Astrocyte (in vitro differentiated cells and primary cell): ENCODE results near the gene NKX1-2. TPM values are rescaled to one million over a fixed set of nuclear protein-coding genes. Genes with fewer than 3 reads are reported as not detected.

Experiments
- DNase-seq: peaks from one replicate; pipeline ENCODE4 v3.0.0-alpha.2; 2010; ENCODE audit warnings: low read depth
- FAIRE-seq: peaks from 2 replicates; lab custom pipeline; 2011; peaks lifted over from hg19 to GRCh38; lab: Jason Lieb, UNC
- H2AFZ ChIP-seq: 2 replicates; pipeline ENCODE4 v1.6.0; 2012; ENCODE audit warnings: low read depth, low read length, inconsistent platforms
- H3K27ac ChIP-seq: 2 replicates; pipeline ENCODE4 v1.5.1; 2011; ENCODE audit warnings: low read depth, low read length, inconsistent platforms
- H3K27me3 ChIP-seq: 2 replicates; pipeline ENCODE4 v1.6.0; 2011; ENCODE audit warnings: low read length, inconsistent platforms; ENCODE audit not compliant: insufficient read depth
- H3K36me3 ChIP-seq: 2 replicates; pipeline ENCODE4 v1.5.1; 2011; ENCODE audit warnings: low read length, inconsistent platforms; ENCODE audit not compliant: insufficient read depth
- H3K4me1 ChIP-seq: 2 replicates; pipeline ENCODE4 v1.5.1; 2011; ENCODE audit warnings: low read length, inconsistent platforms; ENCODE audit not compliant: insufficient read depth
- H3K4me2 ChIP-seq: 2 replicates; pipeline ENCODE4 v1.6.0; 2012; ENCODE audit warnings: low read length, inconsistent platforms
- H3K4me3 ChIP-seq: 2 replicates; pipeline ENCODE4 v1.5.1; 2011; ENCODE audit warnings: low read depth, mild to moderate bottlenecking, low read length, inconsistent platforms; ENCODE audit not compliant: insufficient read depth
- H3K79me2 ChIP-seq: 2 replicates; pipeline ENCODE4 v1.6.0; 2012; ENCODE audit warnings: mild to moderate bottlenecking, low read length, inconsistent platforms; ENCODE audit not compliant: insufficient read depth
- H3K9ac ChIP-seq: 2 replicates; pipeline ENCODE4 v1.6.0; 2012; ENCODE audit warnings: mild to moderate bottlenecking, low read length, inconsistent platforms
- H3K9me3 ChIP-seq: 2 replicates; pipeline ENCODE4 v1.5.1; 2012; ENCODE audit warnings: low read depth, mild to moderate bottlenecking, low read length, inconsistent platforms; ENCODE audit not compliant: insufficient read depth
- H4K20me1 ChIP-seq: 2 replicates; pipeline ENCODE4 v1.6.0; 2012; ENCODE audit warnings: low read length, inconsistent platforms; ENCODE audit not compliant: insufficient read depth
- H3K27ac Mint-ChIP-seq: one replicate; pipeline ENCODE4 v1.8.0; 2021; ENCODE audit warnings: mild to moderate bottlenecking, mixed read lengths; ENCODE audit not compliant: unreplicated experiment
- H3K27me3 Mint-ChIP-seq: one replicate; pipeline ENCODE4 v1.8.0; 2021; ENCODE audit warnings: low read depth, mixed read lengths; ENCODE audit not compliant: unreplicated experiment
- H3K36me3 Mint-ChIP-seq: one replicate; pipeline ENCODE4 v1.8.0; 2021; ENCODE audit warnings: low read depth, mixed read lengths; ENCODE audit not compliant: unreplicated experiment
- H3K4me1 Mint-ChIP-seq: one replicate; pipeline ENCODE4 v1.8.0; 2021; ENCODE audit warnings: low read depth, mixed read lengths; ENCODE audit not compliant: unreplicated experiment
- H3K4me3 Mint-ChIP-seq: one replicate; pipeline ENCODE4 v1.8.0; 2021; ENCODE audit warnings: mild to moderate bottlenecking, moderate library complexity, mixed read lengths; ENCODE audit not compliant: unreplicated experiment
- H3K9me3 Mint-ChIP-seq: one replicate; pipeline ENCODE4 v1.8.0; 2021; ENCODE audit warnings: mild to moderate bottlenecking, mixed read lengths; ENCODE audit not compliant: unreplicated experiment
- CTCF ChIP-seq: IDR thresholded peaks from 2 replicates; pipeline ENCODE4 v1.5.1; 2011; ENCODE audit warnings: low read depth, mild to moderate bottlenecking, inconsistent platforms, low read length, moderate library complexity; ENCODE audit not compliant: insufficient read depth
- EZH2 ChIP-seq: IDR thresholded peaks from 2 replicates; pipeline ENCODE4 v1.6.1; 2012; ENCODE audit warnings: mild to moderate bottlenecking, low read length, inconsistent platforms; ENCODE audit not compliant: insufficient read depth
- total RNA-seq: library from RNA; stranded (reverse); gene quantifications from 2 replicates; pipeline ENCODE4 v1.2.1, GENCODE V29; 2021

The NKX1-2 gene
- total RNA-seq, 1 donor from 2014 or later, result not detected

DNA sequence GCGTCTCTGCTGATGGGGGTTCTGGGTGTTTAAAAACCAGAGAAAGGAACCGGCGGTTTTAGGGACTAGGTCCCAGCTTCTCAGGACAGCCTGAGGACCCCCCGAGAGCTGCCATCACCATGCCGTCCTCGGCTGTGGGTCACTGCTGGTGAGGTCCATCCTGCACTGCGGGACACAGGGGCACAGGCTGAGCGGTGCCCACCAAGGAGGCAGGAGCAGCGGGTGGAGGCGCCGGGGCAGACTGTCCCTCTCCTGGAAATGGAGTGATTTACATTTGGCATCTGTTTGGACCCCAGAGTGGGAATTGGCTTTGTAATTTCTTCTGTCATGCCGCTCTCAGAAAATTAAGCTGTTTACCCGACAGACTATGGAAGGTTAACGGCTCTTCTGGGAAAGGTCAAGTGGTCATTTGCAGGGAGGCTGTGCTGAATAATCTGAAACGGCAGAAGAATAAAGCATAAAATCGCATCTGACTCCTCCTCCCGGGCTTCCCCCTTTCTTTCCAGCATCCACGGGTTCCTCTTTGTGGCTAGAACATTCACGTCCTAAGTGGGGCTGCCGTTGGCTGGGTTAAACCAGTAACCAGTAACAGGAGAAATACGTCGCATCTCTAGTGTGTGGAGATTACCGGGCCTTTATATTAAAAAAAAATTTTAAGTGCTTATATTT is 43.5 kb upstream of the NKX1-2 start:
- Mint-ChIP-seq H3K27me3 (peaks cover 9% of the 10 kb centered on the region), H3K27ac (no peak overlapping the region), H3K4me3 (no peak overlapping the region), H3K4me1 (no peaks in the 10 kb centered on the region), H3K36me3 (peaks cover 16% of the 10 kb centered on the region), H3K9me3 (no peaks in the 10 kb centered on the region)
- H3K4me2 ChIP-seq, result no peak overlapping the region
- TF ChIP-seq CTCF, result no peak
- no peak for TF ChIP-seq EZH2
- H3K4me1 ChIP-seq, result no peaks in the 10 kb centered on the region
- FAIRE-seq (no peak), DNase-seq (no peak)
- no peaks in the 10 kb centered on the region for H3K27me3 ChIP-seq
- H3K9me3 ChIP-seq, result no peaks in the 10 kb centered on the region
- H3K36me3 ChIP-seq, result no peaks in the 10 kb centered on the region
- no peaks in the 10 kb centered on the region for H4K20me1 ChIP-seq
- no peak overlapping the region for H2AFZ ChIP-seq
- no peak overlapping the region for H3K4me3 ChIP-seq
- no peak overlapping the region for H3K9ac ChIP-seq
- no peaks in the 10 kb centered on the region for H3K79me2 ChIP-seq
- no peak overlapping the region for H3K27ac ChIP-seq

DNA sequence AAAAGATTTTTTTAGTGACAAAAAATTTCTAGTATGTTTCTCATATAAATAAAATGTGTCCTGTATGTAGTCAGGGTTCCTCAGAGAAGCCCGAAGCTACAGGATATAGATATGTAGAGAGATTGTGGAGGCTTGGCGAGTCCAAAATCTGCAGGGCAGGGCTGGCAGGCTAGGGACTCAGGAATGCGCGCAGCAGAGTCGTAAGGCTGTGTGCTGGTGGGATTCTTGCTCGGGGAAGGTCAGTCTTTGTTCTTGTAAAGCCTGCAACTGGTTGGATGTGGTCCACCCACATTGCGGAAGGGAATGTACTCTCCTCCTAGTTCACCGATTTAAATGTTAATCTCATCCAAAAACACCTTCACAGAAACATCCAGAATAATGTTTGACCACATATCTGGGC is 42.4 kb upstream of the NKX1-2 start:
- H3K9ac ChIP-seq, result no peak overlapping the region
- H3K27ac Mint-ChIP-seq, result no peak overlapping the region
- H3K4me1 ChIP-seq, result no peaks in the 10 kb centered on the region
- H3K27me3 Mint-ChIP-seq, result peaks cover 10% of the 10 kb centered on the region
- no peak overlapping the region for H3K27ac ChIP-seq
- H3K4me3 Mint-ChIP-seq, result no peak overlapping the region
- DNase-seq, result no peak
- H3K4me2 ChIP-seq, result no peak overlapping the region
- no peaks in the 10 kb centered on the region for H3K4me1 Mint-ChIP-seq
- no peak for FAIRE-seq
- no peaks in the 10 kb centered on the region for H3K36me3 ChIP-seq
- H3K9me3 ChIP-seq, result no peaks in the 10 kb centered on the region
- peaks cover 19% of the 10 kb centered on the region for H3K36me3 Mint-ChIP-seq
- H3K9me3 Mint-ChIP-seq, result no peaks in the 10 kb centered on the region
- H2AFZ ChIP-seq, result no peak overlapping the region
- TF ChIP-seq CTCF (no peak), EZH2 (no peak)
- no peaks in the 10 kb centered on the region for H3K79me2 ChIP-seq
- H3K4me3 ChIP-seq, result no peak overlapping the region
- no peaks in the 10 kb centered on the region for H3K27me3 ChIP-seq
- H4K20me1 ChIP-seq, result no peaks in the 10 kb centered on the region

DNA sequence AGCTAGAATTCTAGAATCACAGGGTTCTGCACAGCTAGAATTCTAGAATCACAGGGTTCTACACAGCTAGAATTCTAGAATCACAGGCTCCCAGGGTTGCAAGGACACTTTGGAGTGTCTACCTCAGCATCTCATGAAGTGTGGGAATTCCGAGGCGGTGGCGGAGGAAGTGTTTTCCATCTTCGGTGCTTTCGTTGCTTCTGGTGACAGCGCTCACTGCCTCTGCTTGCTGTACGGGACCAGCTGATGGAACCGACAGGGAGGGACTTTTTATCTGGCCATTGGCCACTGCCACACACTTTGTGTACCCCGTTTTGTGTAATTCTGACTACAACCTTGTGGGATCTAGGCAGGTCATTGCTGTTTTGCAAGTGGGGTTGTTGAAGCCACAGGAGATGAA is 41.3 kb upstream of the NKX1-2 start:
- Histone ChIP-seq H3K9ac (no peak overlapping the region), H3K79me2 (no peaks in the 10 kb centered on the region), H3K27me3 (no peaks in the 10 kb centered on the region), H4K20me1 (no peaks in the 10 kb centered on the region), H3K9me3 (no peaks in the 10 kb centered on the region), H3K4me3 (no peak overlapping the region), H3K27ac (no peak overlapping the region), H3K4me1 (no peaks in the 10 kb centered on the region), H3K4me2 (no peak overlapping the region), H2AFZ (no peak overlapping the region), H3K36me3 (no peaks in the 10 kb centered on the region)
- DNase-seq, result no peak
- Mint-ChIP-seq H3K4me3 (no peak overlapping the region), H3K27ac (no peak overlapping the region), H3K9me3 (peaks cover 5% of the 10 kb centered on the region), H3K27me3 (peaks cover 7% of the 10 kb centered on the region), H3K36me3 (peaks cover 24% of the 10 kb centered on the region), H3K4me1 (no peaks in the 10 kb centered on the region)
- no peak for TF ChIP-seq EZH2
- TF ChIP-seq CTCF, result no peak
- no peak for FAIRE-seq
